HG02642 (cell line): ENCODE measurements around the gene LTC4S.
"Not testable (repeated sequence)": the region's sequence is repeated elsewhere in the genome, so short reads cannot be mapped to it uniquely, and the experiment has no call there.

ENCODE experiments used
- ATAC-seq: cut with Tn5 transposase; IDR thresholded peaks from one replicate; pipeline ENCODE4 v1.9.1; 2021; ENCODE audit warnings: mild to moderate bottlenecking; ENCODE audit not compliant: unreplicated experiment, poor library complexity

Gene LTC4S

DNA sequence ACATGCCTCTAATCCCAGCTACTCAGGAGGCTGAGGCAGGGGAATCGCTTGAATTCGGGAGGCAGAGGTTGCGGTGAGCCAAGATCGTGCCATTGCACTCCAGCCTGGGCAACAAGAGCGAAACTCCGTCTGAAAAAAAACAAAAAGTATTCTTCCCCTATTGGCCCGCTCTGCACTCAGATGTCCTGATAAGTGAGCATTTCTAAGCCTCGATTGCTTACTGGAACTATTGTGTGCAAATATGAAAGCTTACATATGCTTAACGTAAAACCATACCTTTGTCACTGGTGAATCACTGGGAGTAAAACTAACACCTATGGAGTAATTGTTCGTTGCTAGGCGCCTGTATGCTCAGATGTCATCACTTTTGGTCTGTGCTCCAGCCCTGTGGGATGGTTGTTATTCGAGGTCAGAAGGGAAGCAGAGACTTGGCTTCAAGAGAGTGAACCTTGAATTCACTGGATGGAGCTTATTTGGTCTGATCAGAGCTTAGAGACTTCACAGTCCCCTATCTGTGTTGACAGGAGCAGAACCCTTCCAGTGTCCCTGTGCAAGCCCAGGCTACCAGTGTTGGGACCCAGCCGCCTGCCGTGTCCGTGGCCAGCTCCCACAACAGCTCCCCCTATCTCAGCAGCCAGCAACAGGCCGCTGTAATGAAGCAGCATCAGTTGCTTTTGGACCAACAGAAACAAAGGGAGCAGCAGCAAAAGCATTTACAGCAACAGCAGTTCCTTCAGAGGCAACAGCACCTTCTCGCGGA lies 25.3 kb upstream of the LTC4S start:
- ATAC-seq: no peak

- no peak for ATAC-seq
Observed at GRCh38 chr5:179769271-179769670, 24.5 kb upstream of the LTC4S start.

DNA sequence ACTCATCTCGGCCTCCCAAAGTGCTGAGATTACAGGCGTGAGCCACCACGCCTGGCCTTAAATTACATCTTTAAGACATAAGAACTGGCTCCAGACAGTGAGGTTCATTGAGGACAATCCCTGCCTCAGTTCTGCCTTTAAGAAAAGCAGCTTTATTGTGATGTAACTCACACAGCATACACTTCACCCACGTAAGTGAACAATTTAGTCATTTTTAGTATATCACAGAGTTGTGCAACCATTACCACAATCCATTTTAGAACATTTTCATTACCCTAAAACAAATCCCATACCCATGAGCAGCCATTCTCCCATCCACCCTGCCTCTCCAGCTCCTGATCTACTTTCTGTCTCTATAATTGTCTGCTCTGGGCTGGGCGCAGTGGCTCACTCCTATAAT lies 24.0 kb upstream of the LTC4S start:
- no peak for ATAC-seq

- ATAC-seq: no peak
Observed at GRCh38 chr5:179771311-179771895, 22.4 kb upstream of the LTC4S start.

DNA sequence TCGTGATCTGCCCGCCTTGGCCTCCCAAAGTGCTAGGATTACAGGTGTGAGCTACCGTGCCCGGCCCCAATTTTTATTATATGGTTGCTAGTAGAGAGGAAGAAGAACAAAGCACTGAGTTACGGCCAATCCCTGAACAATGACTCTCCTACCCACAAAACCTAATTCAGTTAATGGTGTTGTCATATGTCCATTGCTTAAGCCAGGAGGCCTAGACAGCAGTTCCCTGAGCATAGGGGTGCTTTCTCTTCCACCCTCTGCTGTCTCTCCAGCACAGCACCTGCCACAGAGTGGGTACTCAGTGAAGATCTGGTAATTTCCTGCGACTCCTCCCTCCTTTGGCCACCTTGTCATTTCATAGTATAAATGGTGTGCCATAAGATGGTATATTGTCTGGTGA lies 21.4 kb upstream of the LTC4S start:
- ATAC-seq: no peak

GRCh38 chr5:179773686-179774040 lies 20.1 kb upstream of the LTC4S start:
- ATAC-seq: no peak

DNA sequence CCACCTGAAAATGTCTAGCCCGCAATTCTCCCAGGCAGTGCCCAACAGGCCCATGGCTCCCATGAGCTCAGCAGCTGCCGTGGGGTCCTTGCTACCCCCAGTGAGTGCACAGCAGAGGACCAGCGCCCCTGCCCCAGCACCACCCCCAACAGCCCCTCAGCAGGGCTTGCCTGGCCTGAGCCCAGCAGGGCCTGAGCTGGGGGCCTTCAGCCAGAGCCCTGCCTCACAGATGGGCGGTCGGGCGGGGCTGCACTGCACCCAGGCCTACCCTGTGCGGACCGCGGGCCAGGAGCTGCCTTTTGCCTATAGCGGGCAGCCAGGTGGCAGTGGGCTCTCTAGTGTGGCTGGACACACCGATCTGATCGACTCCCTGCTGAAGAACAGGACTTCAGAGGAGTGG lies 19.3 kb upstream of the LTC4S start:
- ATAC-seq: no peak

GRCh38 chr5:179776411-179776938 lies 17.3 kb upstream of the LTC4S start:
- ATAC-seq: no peak

- ATAC-seq: no peak
Observed at GRCh38 chr5:179777456-179777855, 16.3 kb upstream of the LTC4S start.

DNA sequence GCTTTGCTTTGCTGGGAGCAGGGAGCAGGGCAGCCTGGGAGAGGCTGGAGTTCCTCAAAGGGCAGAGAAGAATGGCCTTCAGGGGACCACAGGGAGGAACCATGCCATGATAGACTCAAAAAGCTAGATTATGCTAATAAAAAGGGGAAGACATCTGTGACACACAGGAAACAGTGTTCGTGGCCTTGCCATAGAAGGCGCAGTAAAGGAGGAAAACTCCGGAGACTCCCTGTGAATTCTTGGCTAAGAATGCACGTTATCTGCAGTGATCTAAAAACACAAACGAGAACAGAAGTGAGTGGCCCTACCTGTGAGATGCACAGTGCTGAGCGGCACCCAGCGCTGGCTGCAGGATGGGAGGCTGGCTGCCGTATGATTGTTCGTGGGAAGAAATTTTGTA lies 15.9 kb upstream of the LTC4S start:
- ATAC-seq: no peak

DNA sequence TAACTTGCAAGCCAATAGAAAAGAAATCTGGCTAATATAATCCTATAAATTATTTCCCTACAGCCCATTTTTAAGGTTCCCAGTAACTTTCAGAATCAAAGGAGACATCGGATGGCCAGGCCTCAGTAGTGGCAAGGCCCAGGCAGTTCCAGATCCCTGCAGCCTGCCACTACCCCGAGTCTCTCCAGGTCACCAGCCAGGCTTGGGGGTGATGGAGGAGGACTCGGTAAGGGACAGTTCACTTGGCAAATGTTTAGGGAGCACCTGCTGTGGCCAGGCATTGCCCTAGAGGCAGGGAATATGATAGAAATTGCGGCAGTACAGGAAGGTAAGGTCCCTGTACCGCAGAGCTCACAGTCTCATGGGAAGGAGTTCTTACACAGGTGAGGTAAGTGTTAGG lies 15.2 kb upstream of the LTC4S start:
- no peak for ATAC-seq

DNA sequence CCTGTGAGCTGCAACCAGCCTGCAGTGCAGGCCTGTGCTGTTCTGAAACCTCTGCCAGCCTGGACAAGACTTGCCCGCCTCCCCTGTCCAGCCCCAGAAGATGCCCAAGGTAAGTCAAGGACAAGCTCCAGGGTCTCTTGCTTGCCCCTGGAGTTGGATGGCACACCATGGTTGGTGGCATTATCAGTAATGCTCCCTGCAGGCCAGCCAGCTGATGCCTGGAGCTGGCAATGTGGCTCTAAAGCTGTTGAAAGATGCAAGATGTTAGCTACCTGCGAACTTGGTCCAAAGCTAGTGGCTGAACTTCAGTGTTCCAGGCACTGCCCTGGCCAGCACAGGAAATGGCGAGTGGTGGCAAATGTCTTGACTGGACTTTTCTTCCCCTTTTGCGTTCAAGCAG lies 14.0 kb upstream of the LTC4S start:
- ATAC-seq: no peak

DNA sequence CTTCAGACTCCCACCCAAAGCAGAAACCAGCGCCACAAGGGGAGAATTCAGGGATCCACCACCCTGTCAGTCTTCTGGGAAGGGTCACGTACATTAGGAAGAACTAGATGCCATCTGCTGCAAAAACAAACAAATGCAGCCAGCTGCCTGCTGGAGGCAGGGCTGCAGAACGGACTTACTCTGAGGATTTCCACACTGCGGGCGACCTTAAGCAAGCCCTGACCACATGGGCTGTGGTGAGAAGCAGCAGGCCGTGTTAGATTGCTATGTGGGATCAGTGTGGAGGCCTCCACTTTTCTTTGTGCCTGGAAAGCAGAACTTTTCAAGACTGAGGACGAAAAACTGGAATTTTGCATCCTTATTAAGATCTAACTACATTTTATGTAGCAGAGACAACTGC lies 13.4 kb upstream of the LTC4S start:
- no peak for ATAC-seq

DNA sequence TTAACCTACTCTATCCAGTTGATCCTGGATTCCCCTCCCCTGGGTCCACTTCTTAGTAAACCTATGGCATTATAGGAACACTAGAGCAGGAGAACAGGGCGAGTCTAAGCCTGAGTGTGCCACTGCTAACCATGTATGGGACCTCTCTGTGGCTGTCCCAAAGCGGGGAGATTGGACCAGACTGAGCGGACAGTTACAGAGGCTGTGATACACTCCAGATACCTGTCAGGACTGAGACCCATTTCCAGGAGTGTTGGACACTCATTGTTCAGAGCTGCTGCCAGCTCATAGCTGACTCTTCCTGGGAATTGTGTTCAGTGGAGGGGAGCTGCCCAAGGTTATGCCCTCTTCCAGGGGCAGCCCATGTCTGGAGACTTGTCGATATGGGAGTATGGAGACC lies 11.9 kb upstream of the LTC4S start:
- ATAC-seq: no peak

DNA sequence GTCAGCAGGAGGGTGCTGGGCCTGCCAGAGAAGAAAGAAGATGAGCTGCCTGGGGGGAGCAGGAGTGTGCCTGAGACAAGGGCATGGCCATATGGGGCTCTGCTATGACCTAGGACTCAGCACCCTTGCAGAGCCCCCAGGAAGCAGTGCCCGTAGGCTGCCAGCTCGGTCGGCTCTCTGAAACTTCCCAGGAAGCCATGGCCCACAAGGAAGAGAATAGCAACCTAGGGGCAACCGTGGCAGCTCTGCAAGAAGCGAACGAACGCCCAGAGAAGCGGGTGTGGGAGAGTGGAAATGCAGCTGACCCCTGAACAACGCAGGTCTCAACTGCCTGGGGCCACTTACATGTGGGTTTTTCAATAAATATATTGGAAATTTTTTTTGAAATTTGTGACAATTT lies 10.7 kb upstream of the LTC4S start:
- ATAC-seq: no peak

- no peak for ATAC-seq
Observed at GRCh38 chr5:179786861-179787260, 6.9 kb upstream of the LTC4S start.

- ATAC-seq: no peak
Observed at GRCh38 chr5:179788193-179788854, 5.5 kb upstream of the LTC4S start.

DNA sequence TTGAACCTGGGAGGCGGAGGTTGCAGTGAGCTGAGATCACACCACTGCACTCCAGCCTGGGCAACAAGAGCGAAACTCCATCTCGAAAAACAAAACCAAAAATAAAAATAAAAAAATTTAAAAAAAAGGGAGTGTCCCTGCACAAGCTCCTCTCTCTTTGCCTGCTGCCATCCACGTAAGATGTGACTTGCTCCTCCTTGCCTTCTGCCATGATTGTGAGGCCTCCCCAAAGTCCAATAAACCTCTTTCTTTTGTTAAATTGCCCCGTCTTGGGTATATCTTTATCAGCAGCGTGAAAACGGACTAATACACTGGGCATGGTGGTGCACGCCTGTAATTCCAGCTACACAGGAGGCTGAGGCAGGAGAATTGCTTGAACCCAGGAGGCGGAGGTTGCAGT lies 4.5 kb upstream of the LTC4S start:
- not testable (repeated sequence) for ATAC-seq

DNA sequence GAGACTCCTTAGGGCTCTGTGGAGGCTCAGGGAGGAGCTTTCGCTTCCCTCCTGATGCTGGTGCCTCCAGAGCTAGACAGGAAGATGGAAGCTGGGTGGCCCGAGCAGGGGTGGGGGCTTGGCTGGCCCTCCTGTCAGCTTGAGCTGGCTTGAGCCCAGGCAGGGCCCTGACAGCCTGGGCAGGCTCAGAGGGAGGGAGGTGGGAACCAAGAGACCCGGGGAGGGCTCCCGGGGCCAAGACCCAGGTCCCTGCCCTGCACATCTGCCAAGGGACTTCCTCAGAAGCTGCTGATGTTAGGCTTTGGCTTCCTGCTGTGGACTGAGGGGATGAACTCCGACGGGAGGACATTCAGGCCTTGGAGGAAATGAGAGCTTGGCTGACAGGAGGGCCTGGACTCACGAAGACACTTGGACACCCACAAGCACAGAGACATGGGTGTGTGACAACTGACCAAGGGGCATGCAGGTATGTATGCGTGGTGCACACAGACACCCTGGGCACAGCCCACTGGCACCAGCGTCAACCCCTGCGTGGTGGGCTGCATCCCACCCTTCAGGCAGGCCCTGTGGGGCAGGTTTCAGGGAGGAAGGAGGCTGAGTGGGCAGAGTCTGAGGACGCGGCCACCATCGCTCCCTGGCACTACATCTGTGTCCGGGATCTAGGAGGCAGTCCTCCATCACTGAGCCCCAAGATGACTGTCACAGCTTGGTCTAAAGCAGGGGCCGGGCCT lies 1.7 kb upstream of the LTC4S start:
- no peak for ATAC-seq

DNA sequence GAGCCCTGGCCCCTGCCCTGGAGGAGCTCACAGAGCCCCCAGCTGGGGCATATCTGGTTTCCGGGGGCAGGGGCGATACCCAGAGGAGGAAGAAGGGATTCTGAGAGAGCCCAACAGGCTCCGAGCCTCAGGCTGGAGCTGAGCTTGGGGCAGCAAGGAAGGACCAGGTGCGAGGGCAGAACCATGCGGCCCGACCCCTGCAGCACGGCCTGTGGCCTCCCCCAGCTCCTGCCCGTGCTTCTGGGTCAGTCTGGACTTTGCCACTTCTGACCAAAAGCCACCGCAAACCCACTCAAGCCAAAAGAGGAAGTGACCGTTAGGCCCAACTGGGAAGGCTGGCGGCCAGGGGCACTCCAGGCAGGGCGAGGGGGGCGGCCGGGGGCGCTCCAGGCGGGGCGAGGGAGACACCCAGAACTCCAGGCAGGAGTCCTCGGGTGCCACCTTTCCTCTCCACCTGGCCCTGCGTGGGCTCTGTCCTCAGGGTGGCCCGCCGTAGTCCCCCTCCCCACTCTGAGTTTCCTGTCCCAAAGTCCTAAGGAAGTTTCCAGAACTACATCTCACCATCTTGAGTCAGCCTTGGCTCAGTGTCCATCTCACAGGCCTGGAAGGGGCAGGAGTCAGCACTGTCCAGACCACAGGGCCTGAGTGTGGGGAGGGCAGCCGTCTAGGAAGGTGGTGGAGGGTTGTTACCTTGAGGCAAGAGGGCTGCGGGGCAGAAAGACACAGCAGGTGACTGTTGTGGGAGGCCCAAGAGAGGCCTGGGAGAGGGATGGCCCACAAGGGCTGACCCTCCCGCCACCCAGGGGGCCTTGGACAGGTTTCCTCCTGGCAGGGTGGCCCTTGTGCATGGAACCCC lies 946 bp upstream of the LTC4S start:
- no peak for ATAC-seq
